Hematopoietic multipotent progenitor cell treated with erythropoietin and hydrocortisone succinate and interleukin-3 and kit ligand, for 6 days (in vitro differentiated cells): ENCODE results near the gene EVC.
"Not testable (repeated sequence)": the region's sequence is repeated elsewhere in the genome, so short reads cannot be mapped to it uniquely, and the experiment has no call there.

Experiments
- DNase-seq: peaks from one replicate; pipeline ENCODE4 v3.0.0-alpha.2; 2015

The EVC gene

DNA sequence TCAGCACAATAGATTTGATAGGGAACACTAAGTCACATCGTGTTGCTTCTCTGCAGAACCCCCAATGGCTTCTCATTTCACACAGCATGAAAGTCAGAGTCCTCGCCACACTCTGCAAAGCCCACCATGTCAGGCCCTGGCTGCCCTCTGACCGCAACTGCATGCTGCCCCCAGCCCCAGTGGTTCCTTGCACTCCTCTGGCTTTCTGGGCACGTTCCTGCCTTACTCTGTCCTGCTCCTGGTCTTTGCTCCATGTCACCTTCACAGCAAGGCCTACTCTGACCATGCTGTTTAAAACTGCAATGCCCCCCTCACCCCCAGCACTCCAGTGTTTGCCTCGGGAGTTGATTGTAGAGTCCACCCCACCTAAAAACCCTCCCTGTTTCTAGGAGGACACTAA is 78.1 kb downstream of the EVC start:
- DNase-seq, result no peak

DNA sequence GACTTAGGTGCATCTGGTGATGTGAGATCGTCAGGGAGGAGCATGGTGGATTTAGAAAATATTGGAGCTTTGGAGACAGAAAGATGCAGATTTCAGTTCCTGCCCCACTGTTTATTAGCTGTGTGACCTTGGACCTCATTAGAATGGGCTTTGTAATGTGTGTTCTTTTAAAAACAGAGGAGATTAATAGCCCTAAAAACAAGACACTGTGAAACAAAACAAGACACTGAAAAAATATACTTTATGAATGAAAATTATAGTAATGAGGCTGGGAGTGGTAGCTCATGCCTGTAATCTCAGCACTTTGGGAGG is 79.5 kb downstream of the EVC start:
- DNase-seq, result no peak

DNA sequence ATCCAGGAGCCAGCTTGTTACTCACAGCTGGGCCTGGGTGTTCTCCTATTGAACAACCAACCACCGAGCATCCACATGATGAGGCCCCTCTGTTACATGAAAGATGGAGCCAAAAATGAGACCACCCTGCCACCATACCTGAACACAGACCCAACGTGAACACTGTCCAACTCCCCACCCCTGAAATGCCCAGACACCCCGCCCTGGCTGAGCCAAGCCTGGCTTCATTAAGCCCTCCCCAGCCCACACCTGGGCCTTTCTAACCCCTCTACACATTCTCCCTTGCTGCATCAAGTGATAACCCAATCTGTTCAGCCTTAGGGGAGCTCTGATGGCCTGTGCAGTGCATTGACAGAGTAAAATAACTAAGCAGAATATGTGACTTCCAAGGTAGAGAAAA is 80.7 kb downstream of the EVC start:
- no peak for DNase-seq

DNA sequence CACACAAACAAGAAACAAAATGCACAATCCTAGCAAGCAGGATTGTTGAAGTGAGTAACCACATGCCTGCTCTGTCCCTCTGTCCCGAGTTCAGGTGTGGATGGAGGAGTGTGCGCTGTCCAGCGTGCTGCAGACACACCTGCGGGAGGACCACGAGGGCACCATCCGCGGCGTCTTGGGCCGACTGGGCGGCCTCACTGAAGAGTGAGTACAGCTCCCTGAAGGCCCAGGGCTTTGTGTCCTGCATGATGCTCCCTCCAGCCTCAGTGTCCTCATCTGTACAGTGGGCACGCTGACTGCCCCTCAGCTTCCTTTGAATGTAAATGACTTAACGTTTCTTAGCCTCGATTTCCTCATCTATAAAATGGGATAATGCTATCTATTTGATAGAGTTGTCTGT is 82.5 kb downstream of the EVC start:
- DNase-seq, result no peak

DNA sequence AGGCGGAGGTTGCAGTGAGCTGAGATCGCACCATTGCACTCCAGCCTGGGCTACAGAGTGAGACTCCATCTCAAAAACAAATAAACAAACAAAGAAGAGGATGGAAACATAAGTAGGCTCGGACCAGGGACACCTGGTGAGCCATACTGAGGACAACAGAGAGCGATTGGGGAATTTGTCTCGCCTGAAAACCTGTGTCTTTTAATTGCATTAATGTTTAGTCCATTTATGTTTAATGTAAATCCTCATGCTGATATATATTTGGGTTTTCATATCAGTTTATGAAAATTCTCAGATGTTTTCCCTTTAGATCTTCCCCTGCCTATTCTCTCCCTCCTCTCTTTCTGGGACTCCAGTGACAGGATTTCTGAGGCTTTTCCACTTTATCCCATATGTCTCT is 84.6 kb downstream of the EVC start:
- no peak for DNase-seq

DNA sequence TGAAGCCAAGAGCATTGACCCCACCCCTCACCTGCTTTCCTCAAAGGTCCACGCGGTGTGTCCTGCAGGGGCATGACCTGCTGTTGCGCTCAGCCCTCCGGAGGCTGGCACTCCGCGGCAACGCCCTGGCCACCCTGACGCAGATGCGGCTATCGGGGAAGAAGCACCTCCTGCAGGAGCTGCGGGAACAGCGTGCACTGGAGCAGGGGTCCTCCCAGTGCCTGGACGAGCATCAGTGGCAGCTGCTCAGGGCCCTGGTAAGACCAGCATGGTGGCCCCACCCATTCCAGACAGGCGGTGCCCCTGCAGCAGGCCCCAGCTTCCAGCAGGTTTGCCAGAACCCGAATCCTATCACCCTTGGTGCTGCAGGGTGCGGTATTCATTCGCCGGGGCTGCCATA is 86.0 kb downstream of the EVC start:
- no peak for DNase-seq

DNA sequence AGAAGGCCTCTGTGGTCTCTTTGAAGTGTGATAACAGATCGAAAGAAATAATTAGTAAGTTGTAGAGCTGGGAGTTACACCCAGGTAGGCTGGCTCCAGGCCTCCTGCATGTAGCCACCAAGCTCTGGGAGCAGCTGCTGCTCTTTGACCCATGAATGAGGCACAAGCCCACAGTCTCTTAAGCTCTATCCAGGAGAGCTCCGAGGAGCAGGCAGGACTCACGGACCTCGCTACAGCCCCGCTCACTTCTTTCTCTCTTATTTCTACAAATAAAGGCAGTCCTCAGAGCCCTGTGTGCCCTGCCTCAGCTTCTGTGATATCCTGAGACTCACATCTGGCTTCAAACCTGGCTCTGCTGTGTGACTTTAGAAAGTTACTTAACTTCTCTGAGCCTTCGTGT is 86.9 kb downstream of the EVC start:
- no peak for DNase-seq

DNA sequence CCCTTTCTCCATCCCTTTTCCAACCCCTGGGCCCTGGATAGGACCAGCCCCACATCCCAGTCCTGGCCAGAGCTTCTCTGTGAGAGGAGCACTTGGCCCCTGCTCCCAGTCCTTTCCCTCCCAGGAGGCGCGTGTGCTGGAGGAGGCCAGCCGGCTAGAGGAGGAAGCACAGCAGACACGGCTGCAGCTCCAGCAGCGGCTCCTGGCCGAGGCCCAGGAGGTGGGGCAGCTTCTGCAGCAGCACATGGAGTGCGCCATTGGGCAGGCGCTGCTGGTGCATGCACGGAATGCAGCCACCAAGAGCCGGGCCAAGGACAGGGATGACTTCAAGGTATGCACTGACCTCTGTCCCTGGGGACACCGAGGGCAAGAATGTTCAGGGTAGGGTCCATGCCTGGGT is 87.5 kb downstream of the EVC start:
- DNase-seq, result no peak

DNA sequence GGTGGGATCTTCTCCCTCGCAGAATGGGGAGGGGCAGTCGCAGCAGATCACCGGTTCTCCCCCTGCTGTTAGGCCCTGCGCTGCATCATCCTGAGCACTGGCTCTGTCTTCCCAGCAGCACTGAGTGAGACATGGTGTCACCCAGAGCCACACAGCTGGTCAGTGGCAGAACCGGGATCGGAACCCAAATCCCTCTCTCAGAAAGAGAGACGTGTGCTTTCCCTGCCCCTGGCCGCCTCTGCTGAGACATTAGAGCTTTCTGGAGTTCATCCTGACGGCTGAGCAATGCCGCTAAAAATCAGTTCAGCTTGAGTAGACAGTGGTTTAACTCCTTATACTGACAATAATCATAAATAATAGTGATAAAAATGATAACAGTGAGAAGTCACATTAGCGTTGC is 87.9 kb downstream of the EVC start:
- DNase-seq, result no peak

DNA sequence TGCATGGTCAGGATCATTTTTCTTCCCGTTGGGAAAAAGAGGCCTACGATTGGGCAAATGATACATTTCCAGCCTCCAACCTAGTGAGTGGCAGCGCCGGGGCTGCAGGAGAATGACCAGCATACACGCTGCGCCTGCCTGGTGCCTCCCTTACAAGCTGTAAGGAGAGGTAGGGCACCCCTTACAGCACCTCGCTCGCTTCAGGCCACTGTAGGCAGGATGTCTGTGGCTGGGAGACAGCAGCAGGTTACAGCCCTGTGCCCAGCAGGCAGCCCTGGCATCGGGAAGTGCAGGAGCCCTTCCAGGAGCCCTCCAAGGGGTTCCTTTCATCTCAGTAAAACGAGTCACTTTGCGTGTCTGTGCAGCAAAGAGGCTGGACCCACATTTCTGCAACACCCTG is 88.4 kb downstream of the EVC start:
- DNase-seq, result no peak

DNA sequence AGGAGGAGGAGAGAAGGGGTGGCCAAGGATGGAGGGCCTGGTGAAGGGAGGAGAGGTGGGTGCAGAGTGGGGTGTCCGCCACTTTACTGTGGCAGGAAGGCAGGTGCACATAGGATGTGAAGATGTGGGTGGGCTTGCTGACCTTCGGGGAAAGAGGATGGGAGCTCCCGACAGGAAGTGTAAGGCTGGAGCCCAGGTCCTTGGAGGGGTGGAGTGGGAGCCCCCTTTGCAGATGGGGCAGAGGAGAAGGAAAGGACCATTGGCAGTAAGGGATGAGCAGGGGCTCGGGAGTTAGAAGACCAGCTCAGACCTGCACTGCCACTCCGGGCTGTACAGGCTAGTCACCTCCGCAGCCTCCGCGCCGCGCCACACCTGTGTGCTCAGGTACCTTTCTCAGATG is 89.5 kb downstream of the EVC start:
- no peak for DNase-seq

DNA sequence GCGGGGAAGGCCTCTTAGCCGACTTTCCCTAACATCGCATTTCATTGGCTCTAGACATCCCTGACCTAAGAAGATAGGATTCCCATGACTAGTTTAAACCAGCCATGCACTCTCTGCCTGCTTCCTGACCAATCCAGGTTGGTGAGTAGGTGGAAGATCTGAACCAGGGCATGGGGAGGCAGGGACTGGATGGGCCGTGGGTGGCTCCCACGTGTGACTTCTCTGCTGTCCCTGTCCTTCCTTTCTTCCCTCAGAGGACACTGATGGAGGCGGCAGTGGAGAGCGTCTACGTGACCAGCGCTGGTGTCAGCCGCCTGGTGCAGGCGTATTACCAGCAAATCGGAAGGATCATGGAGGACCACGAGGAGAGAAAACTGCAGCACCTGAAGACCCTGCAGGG is 90.7 kb downstream of the EVC start:
- DNase-seq, result no peak

DNA sequence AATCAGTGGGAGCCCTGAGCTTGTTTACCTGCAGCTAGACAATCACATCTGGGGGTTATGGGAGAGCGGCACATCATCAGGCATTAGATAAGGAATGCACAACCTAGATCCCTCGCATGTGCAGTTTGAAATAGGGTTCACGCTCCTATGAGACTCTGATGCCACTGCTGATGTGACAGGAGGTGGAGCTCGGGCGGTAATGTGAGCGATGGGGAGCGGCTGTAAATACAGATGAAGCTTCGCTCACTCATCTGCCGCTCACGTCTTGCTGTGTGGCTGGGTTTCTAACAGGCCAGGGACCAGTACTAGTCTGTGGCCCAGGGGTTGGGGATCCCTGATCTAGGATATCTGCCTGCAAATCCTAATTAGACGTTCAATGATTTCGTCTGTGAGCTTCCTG is 91.6 kb downstream of the EVC start:
- DNase-seq, result no peak

DNA sequence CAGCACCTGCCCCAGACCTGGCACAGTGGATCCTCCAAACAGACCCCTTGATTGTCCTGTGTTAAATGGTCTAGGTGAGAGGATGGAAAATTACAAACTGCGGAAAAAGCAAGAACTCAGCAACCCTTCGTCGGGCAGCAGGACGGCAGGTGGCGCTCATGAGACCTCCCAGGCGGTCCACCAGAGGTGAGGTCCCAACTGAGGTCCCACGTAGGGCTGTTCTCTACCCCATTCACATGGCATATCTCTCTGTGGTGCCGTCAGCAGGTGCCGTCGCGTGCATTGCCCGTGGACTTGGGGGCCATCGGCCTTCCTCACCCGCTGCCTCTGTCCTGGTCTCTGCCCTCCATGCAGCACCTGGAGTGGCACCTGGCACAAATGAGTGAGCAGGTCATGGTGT is 93.7 kb downstream of the EVC start:
- DNase-seq, result no peak

DNA sequence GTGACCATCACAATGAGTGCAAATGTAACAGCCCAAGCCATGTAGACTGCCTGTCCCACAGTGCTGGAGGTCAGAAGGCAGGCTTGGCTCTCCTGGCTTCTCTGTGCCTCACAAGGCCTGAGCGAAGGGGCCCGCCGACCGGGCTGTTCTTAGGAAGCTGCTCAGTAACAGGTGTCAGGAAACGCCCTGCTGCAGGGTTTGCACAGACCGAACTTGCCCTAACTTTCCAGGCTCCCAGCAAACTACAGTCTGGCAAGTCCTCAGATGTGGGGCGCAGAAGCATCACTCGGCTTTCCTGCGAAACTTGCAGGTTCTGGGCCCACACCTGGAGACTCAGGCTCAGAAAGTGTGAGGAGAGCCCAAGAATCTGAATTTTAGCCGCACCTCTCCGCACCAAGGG is 94.3 kb downstream of the EVC start:
- no peak for DNase-seq

DNA sequence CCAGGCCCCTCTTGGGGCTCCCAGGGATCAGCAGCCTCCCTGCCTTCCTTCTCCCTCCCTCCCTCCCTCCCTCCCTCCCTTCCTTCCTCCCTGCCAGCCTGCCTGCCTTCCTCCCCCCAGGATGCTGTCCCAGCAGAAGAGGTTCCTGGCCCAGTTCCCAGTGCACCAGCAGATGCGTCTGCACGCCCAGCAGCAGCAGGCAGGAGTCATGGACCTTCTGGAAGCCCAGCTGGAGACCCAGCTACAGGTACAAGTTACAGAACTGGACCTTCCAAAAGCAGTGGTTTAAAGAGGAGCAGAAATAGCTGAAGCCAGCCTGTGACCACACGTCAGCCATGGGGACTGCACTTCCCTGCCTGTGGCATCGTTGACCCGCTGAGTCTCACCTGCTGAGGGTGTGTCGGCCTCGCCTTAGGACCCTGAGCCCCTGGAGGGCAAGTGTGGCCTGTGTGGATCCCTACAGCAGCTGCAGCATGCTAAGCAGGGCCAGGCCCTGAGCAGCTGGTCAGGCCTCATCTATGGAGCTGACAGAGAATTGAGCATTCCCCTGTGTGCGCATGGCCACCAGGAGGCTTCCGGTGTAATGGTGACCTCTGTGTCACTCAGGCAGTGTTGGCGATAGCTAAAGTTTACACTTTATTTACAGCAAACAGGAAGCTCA is 97.2 kb downstream of the EVC start:
- DNase-seq, result no peak

DNA sequence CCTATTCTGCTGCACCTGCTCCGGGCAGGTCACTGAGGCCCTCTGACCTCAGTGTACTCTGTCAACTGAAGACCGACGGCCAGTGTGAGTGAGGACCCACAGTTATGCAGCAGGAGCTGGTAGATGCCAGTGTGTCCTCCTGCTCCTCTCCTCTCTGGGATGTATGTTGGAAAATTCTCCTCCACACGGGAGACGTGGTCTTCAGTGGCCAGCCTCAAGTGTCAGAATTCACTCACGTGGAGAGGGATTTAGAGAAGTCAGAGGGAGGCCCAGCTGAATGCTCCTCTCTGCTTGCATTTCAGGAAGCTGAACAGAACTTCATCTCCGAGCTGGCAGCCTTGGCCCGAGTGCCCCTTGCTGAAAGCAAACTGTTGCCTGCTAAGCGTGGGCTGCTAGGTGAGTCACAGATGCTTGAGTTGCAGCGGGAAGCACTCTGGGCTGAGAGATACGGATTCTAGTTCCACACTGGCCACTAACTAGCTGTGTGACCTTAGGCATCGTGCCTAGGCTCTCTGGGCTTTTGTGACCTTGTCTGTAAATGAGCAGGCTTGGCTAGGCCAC is 98.3 kb downstream of the EVC start:
- DNase-seq, result no peak

DNA sequence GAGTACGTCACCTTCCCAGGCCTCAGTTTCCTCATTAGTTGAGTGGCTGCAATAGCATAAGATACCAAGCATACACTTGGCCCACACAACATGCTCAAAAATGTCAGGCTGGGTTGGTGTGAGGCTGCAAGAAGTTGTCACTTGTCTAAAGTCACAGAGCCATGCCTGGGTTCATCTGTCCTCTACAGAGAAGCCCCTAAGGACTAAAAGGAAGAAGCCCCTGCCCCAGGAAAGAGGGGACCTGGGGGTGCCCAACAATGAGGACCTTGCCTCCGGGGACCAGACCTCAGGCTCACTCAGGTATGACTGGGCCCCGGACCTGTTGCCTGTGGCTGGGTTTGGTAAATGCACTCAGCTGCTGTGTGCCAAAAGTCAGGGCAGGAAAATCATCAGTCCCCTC is 99.2 kb downstream of the EVC start:
- no peak for DNase-seq

DNA sequence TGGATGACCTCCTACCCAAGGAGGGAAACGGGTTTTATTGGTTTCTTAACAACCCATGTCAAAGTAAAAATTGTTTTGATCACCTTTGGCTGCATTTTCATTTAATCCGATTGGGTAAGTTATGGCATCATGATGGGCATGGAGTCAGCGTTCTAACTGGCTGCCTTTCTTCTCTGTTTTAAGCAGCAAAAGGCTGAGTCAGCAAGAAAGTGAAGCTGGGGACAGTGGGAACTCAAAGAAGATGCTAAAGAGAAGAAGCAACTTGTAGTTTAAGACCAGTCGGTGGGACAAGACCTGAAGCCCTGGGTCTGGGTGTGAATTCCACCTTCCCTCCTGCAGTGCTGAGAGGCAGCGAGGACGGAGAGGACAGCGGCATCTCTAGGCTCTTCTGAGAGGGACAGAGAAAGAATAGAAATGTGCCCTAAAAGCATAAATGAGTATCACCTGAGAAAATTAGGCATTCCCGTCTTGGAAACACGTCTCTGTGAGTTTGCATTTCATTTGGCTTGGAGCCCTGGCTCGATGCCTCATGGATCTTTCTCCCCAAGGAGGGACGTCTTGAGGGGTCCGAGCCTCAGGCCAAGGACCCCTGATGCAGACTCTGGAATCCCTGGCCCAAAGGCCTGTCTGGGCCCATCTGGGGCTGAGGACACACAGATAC is 99.9 kb downstream of the EVC start:
- DNase-seq, result no peak

DNA sequence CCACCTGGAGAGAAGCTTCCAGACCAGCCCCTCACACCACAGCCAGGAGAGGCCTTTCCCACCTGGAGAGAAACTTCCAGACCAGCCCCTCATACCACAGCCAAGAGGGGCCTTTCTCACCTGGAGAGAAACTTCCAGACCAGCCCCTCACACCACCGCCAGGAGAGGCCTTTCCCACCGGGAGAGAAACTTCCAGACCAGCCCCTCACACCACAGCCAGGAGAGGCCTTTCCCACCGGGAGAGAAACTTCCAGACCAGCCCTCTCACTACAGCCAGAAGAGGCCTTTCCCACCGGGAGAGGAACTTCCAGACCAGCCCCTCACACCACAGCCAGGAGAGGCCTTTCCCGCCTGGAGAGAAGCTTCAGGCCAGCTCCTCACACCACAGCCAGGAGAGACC is 101.1 kb downstream of the EVC start:
- DNase-seq, result not testable (repeated sequence)

DNA sequence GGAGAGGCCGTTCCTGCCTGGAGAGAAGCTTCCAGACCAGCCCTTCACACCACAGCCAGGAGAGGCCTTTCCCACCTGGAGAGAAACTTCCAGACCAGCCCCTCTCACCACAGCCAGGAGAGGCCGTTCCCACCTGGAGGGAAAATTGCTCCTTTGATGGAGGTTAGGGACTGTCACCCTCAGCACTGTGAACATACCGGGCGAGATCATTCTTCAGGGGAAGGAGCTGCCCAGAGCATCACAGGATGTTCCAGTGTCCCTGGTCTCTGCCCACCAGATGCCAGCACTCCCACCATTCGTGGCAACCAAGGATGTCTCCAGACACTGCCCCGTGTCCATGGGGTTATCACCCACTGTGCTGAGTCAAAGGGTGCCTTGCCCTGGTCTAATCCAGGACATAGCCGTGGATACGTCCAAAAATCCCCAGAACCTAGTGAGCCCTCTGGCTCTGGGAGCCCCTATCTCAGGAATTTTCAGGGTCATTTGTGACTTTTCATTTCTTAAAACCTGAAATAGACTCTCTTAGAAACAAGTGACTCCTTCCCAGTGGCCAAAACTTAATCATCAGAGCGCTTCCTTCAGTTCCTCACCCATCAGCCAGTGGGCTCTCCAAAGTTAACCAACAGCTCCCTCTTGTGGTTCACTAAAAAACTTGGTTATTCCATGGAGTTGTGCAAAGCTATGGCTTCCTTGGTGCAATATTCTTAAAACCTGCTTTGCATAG is 101.7 kb downstream of the EVC start:
- peak; percentile 92 for DNase-seq

DNA sequence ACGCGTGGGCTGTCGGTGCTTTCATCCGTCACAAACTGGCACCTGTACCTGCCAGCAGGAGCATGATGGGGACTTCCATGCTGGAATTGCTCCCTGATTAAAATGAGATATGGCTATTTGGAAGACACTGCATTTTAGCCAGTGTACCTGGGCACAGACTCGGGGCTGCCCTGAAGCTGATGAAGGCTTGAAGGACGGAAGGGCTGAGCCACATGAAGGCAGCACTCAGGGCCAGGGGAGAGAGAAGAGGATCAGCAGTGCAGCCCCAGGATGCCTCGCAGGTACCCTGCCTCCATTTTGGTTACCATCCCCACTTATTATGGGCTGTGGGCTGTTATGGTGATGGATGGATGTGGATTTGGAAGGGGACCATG is 102.9 kb downstream of the EVC start:
- DNase-seq, result no peak

DNA sequence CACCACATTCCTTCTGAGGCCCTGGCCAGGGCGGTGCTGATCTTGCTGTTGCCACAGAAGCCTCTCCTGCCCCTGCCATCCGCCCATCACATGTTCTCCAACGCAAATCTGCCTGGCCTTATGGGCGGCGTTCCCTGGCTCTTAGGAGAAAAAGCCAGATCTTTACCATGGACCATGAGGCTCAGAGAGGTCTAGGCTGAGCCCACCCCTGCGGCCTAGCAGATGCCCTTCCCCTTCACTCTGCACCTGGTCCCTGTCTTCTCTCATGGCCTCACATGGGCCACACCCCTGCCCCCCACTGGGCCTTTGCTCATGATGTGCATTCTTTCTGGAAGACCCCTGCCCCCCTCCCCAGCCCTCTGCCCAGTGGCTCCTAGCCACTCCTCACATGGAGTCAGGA is 103.4 kb downstream of the EVC start:
- no peak for DNase-seq

DNA sequence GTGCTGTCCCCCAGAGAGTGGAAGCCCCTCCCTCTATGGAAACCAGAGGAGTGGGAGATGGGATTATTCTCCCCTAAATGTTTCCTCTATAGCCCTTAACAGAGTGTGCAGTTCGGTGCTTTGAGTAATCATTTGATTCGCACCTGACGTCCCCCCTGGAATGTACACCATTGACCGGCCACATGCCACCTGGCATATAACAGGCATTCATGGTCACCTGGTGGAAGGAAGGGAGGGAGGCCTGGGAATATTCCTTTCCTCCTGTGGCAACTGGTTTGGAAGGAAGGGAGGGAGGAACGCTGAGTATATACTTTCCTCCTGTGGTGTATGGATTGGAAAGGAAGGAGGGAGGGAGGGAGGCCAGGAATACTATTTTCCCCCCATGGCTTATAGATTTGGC is 104.6 kb downstream of the EVC start:
- no peak for DNase-seq

DNA sequence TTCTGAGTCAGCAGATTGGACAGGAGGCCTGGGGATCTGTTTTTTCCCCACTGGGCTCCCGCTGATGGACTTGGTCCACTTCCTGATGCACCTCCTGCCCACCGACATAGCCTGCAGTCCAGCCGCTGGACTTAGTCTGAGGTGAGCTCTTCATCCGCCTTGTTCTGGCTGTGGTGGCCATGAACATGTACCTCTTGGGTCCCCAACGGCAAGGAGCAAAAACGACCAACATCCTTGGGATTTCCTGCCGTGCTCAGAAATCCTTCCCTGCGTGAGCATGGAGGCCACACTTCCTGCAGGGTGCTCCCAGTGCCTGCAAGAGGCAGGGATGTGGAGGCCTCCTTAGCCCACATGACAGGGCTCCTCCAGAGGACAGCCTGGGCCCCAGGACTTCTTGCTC is 105.1 kb downstream of the EVC start:
- DNase-seq, result no peak
